A673 (cell line): ENCODE measurements around the gene PHF2.

Source experiments
- EZH2 ChIP-seq: fragments of 200-600 bp; sonication (generic); IDR thresholded peaks from 2 replicates; pipeline ENCODE4 v1.6.1; 2017; ENCODE audit warnings: borderline replicate concordance, low read depth, mild to moderate bottlenecking, mixed read lengths, antibody characterized with exemption, low read length; ENCODE audit not compliant: poor library complexity, severe bottlenecking
- TF ChIP-seq, protein P1 (sequence below): fragments of 300-800, 200-600 bp; sonication (generic); conservative IDR thresholded peaks from 2 replicates; pipeline ENCODE4 v1.5.1; 2017; ENCODE audit warnings: low read depth, mild to moderate bottlenecking, antibody characterized with exemption, low read length, moderate library complexity, mixed read lengths

DNA sequence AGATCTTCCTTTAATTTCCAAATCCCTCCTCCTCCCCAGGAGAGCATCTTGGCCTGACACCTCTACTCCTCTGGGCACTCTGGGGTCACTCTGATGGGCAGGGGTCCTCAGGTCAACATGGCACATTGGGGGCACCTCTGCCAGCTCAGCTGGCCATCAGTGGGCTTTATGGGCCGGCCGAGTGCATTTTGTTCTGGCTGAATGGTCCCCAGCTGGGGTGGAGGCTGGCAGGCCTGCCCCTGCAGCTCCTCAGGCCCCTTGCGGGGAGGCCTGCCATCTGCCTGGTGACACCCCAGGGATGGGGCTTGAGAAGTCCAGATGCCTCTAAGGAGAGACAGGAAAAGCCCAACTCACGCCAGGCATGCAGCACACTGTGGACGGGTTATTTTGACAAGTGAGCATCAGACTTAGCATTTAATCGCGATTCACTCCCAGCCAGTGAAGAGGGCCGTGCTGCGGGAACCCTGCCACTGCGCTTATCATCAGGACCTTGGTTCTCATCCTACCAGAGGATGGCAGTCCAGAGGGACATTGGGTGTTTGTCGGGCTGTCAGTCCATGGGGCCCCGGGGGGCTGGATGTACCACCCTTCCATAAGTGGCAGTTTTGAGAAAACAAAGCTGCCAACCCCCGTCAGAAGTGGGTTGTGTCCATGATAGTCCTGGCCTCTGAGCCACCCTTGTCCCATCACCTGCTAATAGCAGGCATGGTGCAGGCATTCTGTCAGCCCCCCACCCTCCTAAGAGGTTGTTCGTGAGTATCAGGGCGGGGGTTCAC, 21.7 kb downstream of the PHF2 start:
- TF ChIP-seq, protein P1, sequence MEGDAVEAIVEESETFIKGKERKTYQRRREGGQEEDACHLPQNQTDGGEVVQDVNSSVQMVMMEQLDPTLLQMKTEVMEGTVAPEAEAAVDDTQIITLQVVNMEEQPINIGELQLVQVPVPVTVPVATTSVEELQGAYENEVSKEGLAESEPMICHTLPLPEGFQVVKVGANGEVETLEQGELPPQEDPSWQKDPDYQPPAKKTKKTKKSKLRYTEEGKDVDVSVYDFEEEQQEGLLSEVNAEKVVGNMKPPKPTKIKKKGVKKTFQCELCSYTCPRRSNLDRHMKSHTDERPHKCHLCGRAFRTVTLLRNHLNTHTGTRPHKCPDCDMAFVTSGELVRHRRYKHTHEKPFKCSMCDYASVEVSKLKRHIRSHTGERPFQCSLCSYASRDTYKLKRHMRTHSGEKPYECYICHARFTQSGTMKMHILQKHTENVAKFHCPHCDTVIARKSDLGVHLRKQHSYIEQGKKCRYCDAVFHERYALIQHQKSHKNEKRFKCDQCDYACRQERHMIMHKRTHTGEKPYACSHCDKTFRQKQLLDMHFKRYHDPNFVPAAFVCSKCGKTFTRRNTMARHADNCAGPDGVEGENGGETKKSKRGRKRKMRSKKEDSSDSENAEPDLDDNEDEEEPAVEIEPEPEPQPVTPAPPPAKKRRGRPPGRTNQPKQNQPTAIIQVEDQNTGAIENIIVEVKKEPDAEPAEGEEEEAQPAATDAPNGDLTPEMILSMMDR = no peak
- TF ChIP-seq EZH2 = no peak
